Endodermal cell (in vitro differentiated cells): ENCODE data around the gene LRTM2. TPM values are rescaled to one million over a fixed set of nuclear protein-coding genes. Genes with fewer than 3 reads are reported as not detected.

Source experiments
- DNase-seq: peaks from one replicate; pipeline ENCODE4 v3.0.0-alpha.2; 2017
- H3K27ac ChIP-seq: 2 replicates; pipeline ENCODE4 v1.5.1; 2013; ENCODE audit warnings: mild to moderate bottlenecking, low read depth, low read length, moderate library complexity
- H3K27me3 ChIP-seq: 2 replicates; pipeline ENCODE4 v1.6.1; 2013; ENCODE audit warnings: mild to moderate bottlenecking, low read length, moderate library complexity; ENCODE audit not compliant: insufficient read depth, control insufficient read depth, poor library complexity, severe bottlenecking
- H3K36me3 ChIP-seq: 2 replicates; pipeline ENCODE4 v1.7.0; 2013; ENCODE audit warnings: mild to moderate bottlenecking, low read length, moderate library complexity; ENCODE audit not compliant: control insufficient read depth, insufficient read depth
- H3K4me1 ChIP-seq: one replicate; pipeline ENCODE4 v1.7.0; 2013; ENCODE audit warnings: low read length; ENCODE audit not compliant: control insufficient read depth, insufficient read depth
- H3K4me3 ChIP-seq: 2 replicates; pipeline ENCODE4 v1.5.1; 2013; ENCODE audit warnings: mild to moderate bottlenecking, low read length, moderate library complexity
- H3K9ac ChIP-seq: 2 replicates; pipeline ENCODE4 v1.6.1; 2013; ENCODE audit warnings: mild to moderate bottlenecking, low read length, moderate library complexity; ENCODE audit not compliant: poor library complexity, severe bottlenecking; ENCODE audit errors: extremely low read depth
- H3K9me3 ChIP-seq: 2 replicates; pipeline ENCODE4 v1.6.1; 2013; ENCODE audit warnings: mild to moderate bottlenecking, low read length, moderate library complexity; ENCODE audit not compliant: control insufficient read depth
- H3K27ac Mint-ChIP-seq: 2 replicates; pipeline ENCODE4 v1.8.0; 2020; ENCODE audit warnings: mixed read lengths
- H3K27me3 Mint-ChIP-seq: 2 replicates; pipeline ENCODE4 v1.8.0; 2021; ENCODE audit warnings: mild to moderate bottlenecking, mixed read lengths; ENCODE audit not compliant: insufficient read depth
- H3K36me3 Mint-ChIP-seq: 2 replicates; pipeline ENCODE4 v1.8.0; 2020; ENCODE audit warnings: low read depth, mixed read lengths
- H3K4me1 Mint-ChIP-seq: 2 replicates; pipeline ENCODE4 v1.8.0; 2020; ENCODE audit warnings: mixed read lengths
- H3K4me3 Mint-ChIP-seq: 2 replicates; pipeline ENCODE4 v1.8.0; 2020; ENCODE audit warnings: mild to moderate bottlenecking, moderate library complexity, mixed read lengths
- H3K9me3 Mint-ChIP-seq: 2 replicates; pipeline ENCODE4 v1.8.0; 2020; ENCODE audit warnings: mild to moderate bottlenecking, mixed read lengths
- CTCF ChIP-seq: fragments of 200-600 bp; sonication (generic); conservative IDR thresholded peaks from 2 replicates; pipeline ENCODE4 v1.5.0; 2021; ENCODE audit warnings: antibody characterized with exemption, mild to moderate bottlenecking
- WGBS, 2 experiments: methylation state at CpG; one replicate each; pipeline versions ENCODE4 v1.1.5 to v1.1.7; 2013; ENCODE audit warnings: missing lambda C conversion rate in 2 of 2, mixed read lengths in 1 of 2; ENCODE audit not compliant: insufficient coverage in 1 of 2, insufficient read length in 1 of 2; 5-methylcytosine and 5-hydroxymethylcytosine counted together
- total RNA-seq, 2 donors: library from RNA; stranded (reverse); fragmentation: NEBNext Ultra II Directional in 1 of 2; extraction: Animal tissue kit (Norgen Biotek cat#: 25700) in 1 of 2; gene quantifications; 2 replicates in 1 of 2; 3 replicates in 1 of 2; pipeline ENCODE4 v1.2.1, GENCODE V29; 2021

The LRTM2 gene
- total RNA-seq, 2 donors from 2014 or later: 0.40 TPM

DNA sequence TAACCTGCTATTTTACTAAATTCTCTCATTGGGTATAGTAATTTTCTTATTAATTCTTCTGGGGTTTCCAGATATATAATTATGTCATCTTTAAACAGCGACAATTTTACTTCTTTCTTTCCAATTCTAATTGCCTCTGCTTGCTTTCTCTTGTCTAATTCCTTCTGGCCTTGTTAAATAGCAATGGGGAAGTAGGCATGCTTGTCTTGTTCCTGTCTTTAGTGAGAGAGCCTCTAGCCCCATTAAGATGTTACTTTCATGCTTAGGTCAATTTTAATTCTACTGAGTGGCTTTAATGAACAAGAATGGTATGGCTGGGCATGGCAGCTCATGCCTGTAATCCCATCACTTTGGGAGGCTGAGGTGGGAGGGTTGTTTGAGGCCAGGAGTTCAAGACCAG, 31.7 kb downstream of the LRTM2 start:
- no peak overlapping the region for H3K4me3 Mint-ChIP-seq
- peaks cover 2% of the 10 kb centered on the region for H3K27me3 Mint-ChIP-seq
- peaks cover 4% of the 10 kb centered on the region for H3K4me1 Mint-ChIP-seq
- H3K4me3 ChIP-seq: no peak overlapping the region
- no peak overlapping the region for H3K27ac ChIP-seq
- no peak overlapping the region for H3K27ac Mint-ChIP-seq
- 78% methylated on average over 1 of the region's 1 CpG; no CpG with 5 or more reads in 1 of the 2 experiments for WGBS, 2 experiments
- H3K9me3 ChIP-seq: no peaks in the 10 kb centered on the region
- H3K36me3 Mint-ChIP-seq: no peaks in the 10 kb centered on the region
- no peaks in the 10 kb centered on the region for H3K4me1 ChIP-seq
- H3K9ac ChIP-seq: no peak overlapping the region
- peak; percentile 2 for DNase-seq
- H3K36me3 ChIP-seq: no peaks in the 10 kb centered on the region
- H3K27me3 ChIP-seq: no peaks in the 10 kb centered on the region
- H3K9me3 Mint-ChIP-seq: no peaks in the 10 kb centered on the region
- TF ChIP-seq CTCF: no peak

GRCh38 chr12:1853716-1854115, 33.4 kb downstream of the LRTM2 start:
- no peak for TF ChIP-seq CTCF
- Mint-ChIP-seq H3K4me1 (peaks cover 4% of the 10 kb centered on the region), H3K27ac (no peak overlapping the region), H3K9me3 (no peaks in the 10 kb centered on the region), H3K4me3 (no peak overlapping the region), H3K27me3 (peaks cover 2% of the 10 kb centered on the region), H3K36me3 (no peaks in the 10 kb centered on the region)
- Histone ChIP-seq H3K4me3 (no peak overlapping the region), H3K9ac (no peak overlapping the region), H3K36me3 (no peaks in the 10 kb centered on the region), H3K27ac (no peak overlapping the region), H3K9me3 (no peaks in the 10 kb centered on the region), H3K27me3 (no peaks in the 10 kb centered on the region), H3K4me1 (no peaks in the 10 kb centered on the region)
- 90 to 92% methylated on average over 6 to 8 of the region's 8 CpGs for WGBS, 2 experiments
- peak; percentile 36 for DNase-seq

DNA sequence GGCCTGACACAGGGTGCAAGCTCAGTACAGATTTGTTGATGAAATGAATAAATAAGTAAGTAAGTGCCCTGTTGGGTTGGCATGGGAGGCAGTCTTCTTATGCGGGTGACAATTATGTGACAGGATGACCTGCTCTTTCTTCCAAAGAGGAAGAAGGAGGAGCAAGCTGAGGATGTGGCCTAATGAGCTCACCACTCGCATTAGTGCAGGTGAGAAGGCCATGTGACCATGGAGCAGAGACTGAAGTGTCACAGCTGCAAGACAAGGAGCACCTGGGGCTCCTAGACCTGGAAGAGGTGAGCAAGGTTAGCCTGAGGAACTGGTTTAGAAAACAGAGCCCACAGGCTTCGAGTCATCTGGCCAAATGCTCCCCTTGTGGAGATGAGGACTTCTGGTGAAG, 34.9 kb downstream of the LRTM2 start:
- peaks cover 2% of the 10 kb centered on the region for H3K27me3 Mint-ChIP-seq
- Histone ChIP-seq H3K4me1 (no peaks in the 10 kb centered on the region), H3K4me3 (no peak overlapping the region), H3K9ac (no peak overlapping the region), H3K36me3 (no peaks in the 10 kb centered on the region), H3K9me3 (no peaks in the 10 kb centered on the region), H3K27me3 (no peaks in the 10 kb centered on the region), H3K27ac (no peak overlapping the region)
- no peak for TF ChIP-seq CTCF
- DNase-seq: peak; percentile 46
- peaks cover 2% of the 10 kb centered on the region for H3K4me1 Mint-ChIP-seq
- 83 to 94% methylated on average over 3 of the region's 3 CpGs for WGBS, 2 experiments
- H3K27ac Mint-ChIP-seq: no peak overlapping the region
- no peaks in the 10 kb centered on the region for H3K36me3 Mint-ChIP-seq
- H3K9me3 Mint-ChIP-seq: no peaks in the 10 kb centered on the region
- no peak overlapping the region for H3K4me3 Mint-ChIP-seq
